Mesenchymal stem cell (in vitro differentiated cells and primary cell): Measurements from ENCODE around the gene CNOT2. TPM values are rescaled to one million over a fixed set of nuclear protein-coding genes. Genes with fewer than 3 reads are reported as not detected.

Experiments
- DNase-seq: peaks from one replicate; pipeline ENCODE4 v3.0.0-alpha.2; 2013
- H2AFZ ChIP-seq: one replicate; pipeline ENCODE4 v1.6.1; 2013; ENCODE audit warnings: low read depth, mild to moderate bottlenecking, control low read depth, inconsistent platforms, low read length, moderate library complexity
- H2AK5ac ChIP-seq: 2 replicates; pipeline ENCODE4 v1.6.1; 2013; ENCODE audit warnings: low read length, moderate library complexity, mild to moderate bottlenecking, inconsistent platforms; ENCODE audit not compliant: severe bottlenecking
- H2BK120ac ChIP-seq: one replicate; pipeline ENCODE4 v1.6.1; 2013; ENCODE audit warnings: low read depth, mild to moderate bottlenecking, inconsistent platforms, low read length, moderate library complexity
- H2BK12ac ChIP-seq, 2 experiments: one replicate each; pipeline ENCODE4 v1.6.1; 2013; ENCODE audit warnings: inconsistent platforms in 2 of 2, low read length in 2 of 2, mild to moderate bottlenecking in 2 of 2, moderate library complexity in 2 of 2, control low read depth in 1 of 2
- H2BK15ac ChIP-seq: one replicate; pipeline ENCODE4 v1.6.1; 2013; ENCODE audit warnings: mild to moderate bottlenecking, low read depth, inconsistent platforms; ENCODE audit not compliant: poor library complexity, severe bottlenecking
- H2BK5ac ChIP-seq: 2 replicates; pipeline ENCODE4 v1.6.1; 2013; ENCODE audit warnings: low read depth, mild to moderate bottlenecking, low read length, control low read depth, inconsistent platforms; ENCODE audit not compliant: poor library complexity, severe bottlenecking
- H3K14ac ChIP-seq, 2 experiments: one replicate each; pipeline ENCODE4 v1.6.1; 2013; ENCODE audit warnings: inconsistent platforms in 2 of 2, low read length in 2 of 2, control low read depth in 1 of 2, mild to moderate bottlenecking in 1 of 2, moderate library complexity in 1 of 2
- H3K18ac ChIP-seq, 2 experiments: one replicate each; pipeline ENCODE4 v1.6.1; 2013; ENCODE audit warnings: inconsistent platforms in 2 of 2, low read length in 2 of 2, control low read depth in 1 of 2, low read depth in 1 of 2, mild to moderate bottlenecking in 1 of 2
- H3K23ac ChIP-seq, 2 experiments: one replicate each; pipeline ENCODE4 v1.6.1; 2013; ENCODE audit warnings: inconsistent platforms in 2 of 2, low read length in 2 of 2, mild to moderate bottlenecking in 2 of 2, moderate library complexity in 2 of 2, control low read depth in 1 of 2
- H3K27ac ChIP-seq: 2 replicates; pipeline ENCODE4 v1.5.1; 2013; ENCODE audit warnings: mild to moderate bottlenecking, moderate library complexity, low read length, control low read depth, inconsistent platforms; ENCODE audit not compliant: poor library complexity, severe bottlenecking
- H3K27me3 ChIP-seq, 2 experiments: 2 replicates each; pipeline versions ENCODE4 v1.6.1 to v1.7.0; 2013; ENCODE audit warnings: low read length in 2 of 2, mild to moderate bottlenecking in 2 of 2, moderate library complexity in 2 of 2, control low read depth in 1 of 2, inconsistent platforms in 1 of 2; ENCODE audit not compliant: control insufficient read depth in 1 of 2, insufficient read depth in 1 of 2
- H3K36me3 ChIP-seq, 2 experiments: 2 replicates each; pipeline versions ENCODE4 v1.6.1 to v1.7.0; 2013; ENCODE audit warnings: low read length in 2 of 2, control low read depth in 1 of 2, inconsistent platforms in 1 of 2, low read depth in 1 of 2, mild to moderate bottlenecking in 1 of 2; ENCODE audit not compliant: insufficient read depth in 2 of 2, control insufficient read depth in 1 of 2
- H3K4ac ChIP-seq, 2 experiments: one replicate each; pipeline ENCODE4 v1.6.1; 2013; ENCODE audit warnings: inconsistent platforms in 2 of 2, low read length in 2 of 2, mild to moderate bottlenecking in 2 of 2, moderate library complexity in 2 of 2, control low read depth in 1 of 2, low read depth in 1 of 2
- H3K4me1 ChIP-seq: 2 replicates; pipeline ENCODE4 v1.6.1; 2013; ENCODE audit warnings: low read depth, low read length, control low read depth; ENCODE audit not compliant: control insufficient read depth, insufficient read depth
- H3K4me2 ChIP-seq: 2 replicates; pipeline ENCODE4 v1.6.1; 2013; ENCODE audit warnings: low read length, mild to moderate bottlenecking, inconsistent platforms; ENCODE audit not compliant: poor library complexity, severe bottlenecking
- H3K4me3 ChIP-seq, 2 experiments: 2 replicates each; pipeline versions ENCODE4 v1.5.1 to v1.7.0; 2013; ENCODE audit warnings: low read length in 2 of 2, mild to moderate bottlenecking in 2 of 2, control low read depth in 1 of 2, low read depth in 1 of 2; ENCODE audit not compliant: insufficient read depth in 1 of 2
- H3K79me1 ChIP-seq: replicated peaks from 2 replicates; pipeline ENCODE4 v1.6.1; 2013; ENCODE audit warnings: mild to moderate bottlenecking, control low read depth, low read length, inconsistent platforms; ENCODE audit not compliant: poor library complexity, severe bottlenecking
- H3K9ac ChIP-seq: 2 replicates; pipeline ENCODE4 v1.7.0; 2013; ENCODE audit warnings: mild to moderate bottlenecking, low read length, moderate library complexity
- H3K9me3 ChIP-seq: 2 replicates; pipeline ENCODE4 v1.7.0; 2013; ENCODE audit warnings: mild to moderate bottlenecking, low read length; ENCODE audit not compliant: control insufficient read depth
- H4K8ac ChIP-seq: one replicate; pipeline ENCODE4 v1.6.1; 2013; ENCODE audit warnings: inconsistent platforms, mild to moderate bottlenecking, low read length, moderate library complexity
- H4K91ac ChIP-seq: one replicate; pipeline ENCODE4 v1.6.1; 2013; ENCODE audit warnings: mild to moderate bottlenecking, low read length, inconsistent platforms
- WGBS: methylation state at CpG from one replicate; pipeline ENCODE4 v1.1.7; 2013; ENCODE audit warnings: mixed read lengths; 5-methylcytosine and 5-hydroxymethylcytosine counted together
- polyA plus RNA-seq, 2 experiments: library from polyadenylated mRNA; stranded (reverse); fragments of 200-250 nt; gene quantifications; one replicate each; pipeline ENCODE4 v1.2.3, GENCODE V29; 2013

The CNOT2 gene
- 117 TPM for polyA plus RNA-seq (2013, experiment 1 of 2)
- polyA plus RNA-seq (2013, experiment 2 of 2) = 115 TPM

- peak within 1 kb of the TSS; percentile 43 to 61 for H2BK12ac ChIP-seq
- H3K27ac ChIP-seq = peak within 1 kb of the TSS; percentile 96
- H3K79me1 ChIP-seq = peaks cover 7% of the 10 kb centered on the region
- peak within 1 kb of the TSS; percentile 95 for H2AK5ac ChIP-seq
- H3K18ac ChIP-seq = peak within 1 kb of the TSS; percentile 69 to 98
- H4K8ac ChIP-seq = peak within 1 kb of the TSS; percentile 94
- H3K4me1 ChIP-seq = peaks cover 3% of the 10 kb centered on the region
- H3K9ac ChIP-seq = peak within 1 kb of the TSS; percentile 99
- H2BK5ac ChIP-seq = peak within 1 kb of the TSS; percentile 95
- peak within 1 kb of the TSS; percentile 64 for H2AFZ ChIP-seq
- peak within 1 kb of the TSS; percentile 96 for H4K91ac ChIP-seq
- H3K36me3 ChIP-seq = peaks cover 4 to 39% of the 10 kb centered on the region in 2 experiments
- H2BK15ac ChIP-seq = peak within 1 kb of the TSS; percentile 98
- no peaks in the 10 kb centered on the region for H3K9me3 ChIP-seq
- H3K27me3 ChIP-seq = no peaks in the 10 kb centered on the region
- H3K4me3 ChIP-seq = peak within 1 kb of the TSS; percentile 88 to 92
- H3K4me2 ChIP-seq = peak within 1 kb of the TSS; percentile 73
- WGBS = under 1% methylated on average over 51 of the region's 64 CpGs
- peak within 1 kb of the TSS; percentile 5 to 95 for H3K14ac ChIP-seq
- peak within 1 kb of the TSS; percentile 69 to 93 for H3K4ac ChIP-seq
- H2BK120ac ChIP-seq = peak within 1 kb of the TSS; percentile 96
- DNase-seq = peak; percentile 98
- H3K23ac ChIP-seq = peak within 1 kb of the TSS; percentile 90 to 93
Observed at GRCh38 chr12:70242695-70243509, at the start of gene CNOT2. CNOT2 (plus strand) TSS chr12:70243433; CDS start chr12:70278227, 34,794 bp downstream.

GRCh38 chr12:70194076-70194475 is 49.2 kb upstream of the CNOT2 start:
- no peak overlapping the region for H3K4me3 ChIP-seq
- no peak overlapping the region for H4K8ac ChIP-seq
- no peaks in the 10 kb centered on the region for H3K9me3 ChIP-seq
- no peaks in the 10 kb centered on the region for H3K36me3 ChIP-seq
- H3K27ac ChIP-seq = no peak overlapping the region
- DNase-seq = no peak
- H2BK5ac ChIP-seq = no peak overlapping the region
- no peaks in the 10 kb centered on the region for H3K79me1 ChIP-seq
- H3K23ac ChIP-seq = no peak overlapping the region
- H3K4me2 ChIP-seq = no peak overlapping the region
- H4K91ac ChIP-seq = no peak overlapping the region
- no peak overlapping the region for H3K4ac ChIP-seq
- no peak overlapping the region for H3K9ac ChIP-seq
- no peak overlapping the region for H3K18ac ChIP-seq
- no peak overlapping the region for H2AFZ ChIP-seq
- H2AK5ac ChIP-seq = no peak overlapping the region
- H3K4me1 ChIP-seq = no peaks in the 10 kb centered on the region
- H3K14ac ChIP-seq = no peak overlapping the region
- no peak overlapping the region for H2BK15ac ChIP-seq
- H2BK120ac ChIP-seq = no peak overlapping the region
- H2BK12ac ChIP-seq = no peak overlapping the region
- no peaks in the 10 kb centered on the region for H3K27me3 ChIP-seq

GRCh38 chr12:70196811-70197281 is 46.4 kb upstream of the CNOT2 start:
- no peak overlapping the region for H3K4me2 ChIP-seq
- H2BK5ac ChIP-seq = no peak overlapping the region
- no peaks in the 10 kb centered on the region for H3K4me1 ChIP-seq
- H3K36me3 ChIP-seq = no peaks in the 10 kb centered on the region
- no peak overlapping the region for H3K27ac ChIP-seq
- no CpG with 5 or more reads among the region's 1 CpG for WGBS
- no peak overlapping the region for H3K14ac ChIP-seq
- peak; percentile 16 for DNase-seq
- no peak overlapping the region for H4K91ac ChIP-seq
- H3K9ac ChIP-seq = peak overlapping the region; percentile 71
- no peak overlapping the region for H2AK5ac ChIP-seq
- H3K4me3 ChIP-seq = peak overlapping the region in 1 of 2 experiments; percentile 15
- no peak overlapping the region for H2AFZ ChIP-seq
- H4K8ac ChIP-seq = no peak overlapping the region
- H2BK15ac ChIP-seq = no peak overlapping the region
- H3K23ac ChIP-seq = no peak overlapping the region
- H3K27me3 ChIP-seq = no peaks in the 10 kb centered on the region
- H2BK120ac ChIP-seq = no peak overlapping the region
- H3K9me3 ChIP-seq = no peaks in the 10 kb centered on the region
- H3K4ac ChIP-seq = no peak overlapping the region
- no peaks in the 10 kb centered on the region for H3K79me1 ChIP-seq
- H2BK12ac ChIP-seq = no peak overlapping the region
- no peak overlapping the region for H3K18ac ChIP-seq

GRCh38 chr12:70197345-70197744 is 45.9 kb upstream of the CNOT2 start:
- Histone ChIP-seq H2AFZ (no peak overlapping the region), H2BK120ac (no peak overlapping the region), H3K18ac (no peak overlapping the region), H3K36me3 (no peaks in the 10 kb centered on the region), H3K27ac (no peak overlapping the region), H3K4ac (no peak overlapping the region), H3K14ac (no peak overlapping the region), H3K4me1 (no peaks in the 10 kb centered on the region), H3K4me2 (no peak overlapping the region), H3K23ac (no peak overlapping the region), H3K9ac (peak overlapping the region; percentile 71), H3K79me1 (no peaks in the 10 kb centered on the region), H2BK12ac (no peak overlapping the region), H3K4me3 (no peak overlapping the region), H3K27me3 (no peaks in the 10 kb centered on the region), H4K91ac (no peak overlapping the region), H3K9me3 (no peaks in the 10 kb centered on the region), H4K8ac (no peak overlapping the region), H2BK5ac (no peak overlapping the region), H2AK5ac (no peak overlapping the region), H2BK15ac (no peak overlapping the region)
- peak; percentile 25 for DNase-seq
